Calu3 (cell line): ENCODE data around the gene ZNF791. TPM values are rescaled to one million over a fixed set of nuclear protein-coding genes. Genes with fewer than 3 reads are reported as not detected.
"Not testable (repeated sequence)": the region's sequence is repeated elsewhere in the genome, so short reads cannot be mapped to it uniquely, and the experiment has no call there.

ENCODE experiments used
- Bru-seq: library from RNA; stranded (reverse); fragments of 400-500 nt; gene quantifications from one replicate; lab custom pipeline; 2021; lab: Mats Ljungman, UMichigan
- BruChase-seq, 2 experiments: library from RNA; stranded (reverse); fragments of 400-500 nt; gene quantifications; one replicate each; lab custom pipeline; 2021; lab: Mats Ljungman, UMichigan
- BruUV-seq: library from RNA; stranded (reverse); fragments of 400-500 nt; replicated peaks from 2 replicates; lab custom pipeline; 2021; lab: Mats Ljungman, UMichigan
- CTCF ChIA-PET: fragments of 300-600 bp; sonication (Branson Sonifier 250); formaldehyde crosslinking; loops from one replicate; lab custom pipeline; 2022; ENCODE audit warnings: antibody characterized with exemption; lab: Charles Lee
- DNase-seq: peaks from one replicate; pipeline ENCODE4 v3.0.0; 2022
- H3K27ac Mint-ChIP-seq: one replicate; pipeline ENCODE4 v1.8.0; 2022; ENCODE audit warnings: mixed read lengths; ENCODE audit not compliant: unreplicated experiment
- H3K27me3 Mint-ChIP-seq: one replicate; pipeline ENCODE4 v1.8.0; 2022; ENCODE audit warnings: mixed read lengths; ENCODE audit not compliant: unreplicated experiment
- H3K36me3 Mint-ChIP-seq: one replicate; pipeline ENCODE4 v1.8.0; 2022; ENCODE audit warnings: mild to moderate bottlenecking, moderate library complexity, mixed read lengths; ENCODE audit not compliant: insufficient read depth, unreplicated experiment
- H3K4me1 Mint-ChIP-seq: one replicate; pipeline ENCODE4 v1.8.0; 2022; ENCODE audit warnings: mild to moderate bottlenecking, low read depth, mixed read lengths; ENCODE audit not compliant: unreplicated experiment
- H3K4me3 Mint-ChIP-seq: one replicate; pipeline ENCODE4 v1.8.0; 2022; ENCODE audit warnings: mild to moderate bottlenecking, low read depth, moderate library complexity, mixed read lengths; ENCODE audit not compliant: unreplicated experiment
- H3K9me3 Mint-ChIP-seq: one replicate; pipeline ENCODE4 v1.8.0; 2022; ENCODE audit warnings: low read depth, mixed read lengths; ENCODE audit not compliant: unreplicated experiment
- CTCF ChIP-seq: fragments of 200-600 bp; IDR thresholded peaks from one replicate; pipeline ENCODE4 v1.8.0; 2022; ENCODE audit warnings: antibody characterized with exemption; ENCODE audit not compliant: unreplicated experiment
- intact Hi-C: fragments of 100-400 bp; cut with micrococcal nuclease; formaldehyde crosslinking; loops from one replicate; pipeline ENCODE4 v1.10.0; 2022; ENCODE audit not compliant: unreplicated experiment
- long read RNA-seq: library from polyadenylated mRNA; stranded (forward); transcript quantifications from one replicate; pipeline ENCODE4 v2.0.0, GENCODE V29; 2022
- total RNA-seq: library from RNA; stranded (reverse); gene quantifications from 2 replicates; pipeline ENCODE4 v1.2.3, GENCODE V29; 2022

Gene ZNF791
- total RNA-seq (15.8 and 16.2 TPM in 2 replicates), Bru-seq, nascent RNA (percentile 74 among the genes with signal in this experiment), BruChase-seq, experiment 1, labeled RNA remaining after a 6-hour chase (percentile 79 among the genes with signal in this experiment), BruChase-seq, experiment 2, labeled RNA remaining after a 2-hour chase (percentile 81 among the genes with signal in this experiment)
- long read RNA-seq, full-length matches to known transcripts, result 9 of 15 reads
- long read RNA-seq, partial matches to known transcripts, result 0 of 15 reads
- long read RNA-seq, other reads (novel, unspliced or antisense), result 6 of 15 reads

GRCh38 chr19:12610540-12611360 is at the start of gene ZNF791, which contains the start of gene ZNF490:
Gene ZNF791 (plus strand): TSS chr19:12610920. CDS start chr19:12611080, 160 bp downstream.
Gene ZNF490 (minus strand): TSS chr19:12610813. CDS start chr19:12610680, 133 bp downstream.
- H3K4me1 Mint-ChIP-seq, result no peaks in the 10 kb centered on the region
- intact Hi-C loops, result no loop called here

GRCh38 chr19:12564016-12564664 is 46.6 kb upstream of the ZNF791 start:
- intact Hi-C loops, result loop anchor here (5.0 kb wide), 1 partner anchor 103 kb away; the partner anchor contains the start of genes MAN2B1 and WDR83
- Mint-ChIP-seq H3K9me3 (peaks cover 2% of the 10 kb centered on the region), H3K27me3 (no peaks in the 10 kb centered on the region), H3K36me3 (no peaks in the 10 kb centered on the region), H3K4me3 (no peak overlapping the region), H3K4me1 (no peaks in the 10 kb centered on the region), H3K27ac (no peak overlapping the region)
- CTCF ChIA-PET, result no interaction called here
- peak; percentile 73 for TF ChIP-seq CTCF
- BruUV-seq, result no TSS peak
- DNase-seq, result peak; percentile 82

More at GRCh38 chr19:12610540-12611360, at the start of gene ZNF791, which contains the start of gene ZNF490:
- peak within 1 kb of the TSS; percentile 94 for H3K27ac Mint-ChIP-seq
- H3K36me3 Mint-ChIP-seq, result peaks cover 38% of the 10 kb centered on the region
- no peak for TF ChIP-seq CTCF
- TSS peak; percentile 65 for BruUV-seq
- DNase-seq, result peak; percentile 93
- H3K27me3 Mint-ChIP-seq, result no peaks in the 10 kb centered on the region
- H3K4me3 Mint-ChIP-seq, result peak within 1 kb of the TSS; percentile 85
- CTCF ChIA-PET, result interaction anchor here (0.5 kb wide), 1 partner anchor 70 kb away, joined by 4 read pairs; no protein-coding TSS in a partner anchor
- H3K9me3 Mint-ChIP-seq, result no peaks in the 10 kb centered on the region

DNA sequence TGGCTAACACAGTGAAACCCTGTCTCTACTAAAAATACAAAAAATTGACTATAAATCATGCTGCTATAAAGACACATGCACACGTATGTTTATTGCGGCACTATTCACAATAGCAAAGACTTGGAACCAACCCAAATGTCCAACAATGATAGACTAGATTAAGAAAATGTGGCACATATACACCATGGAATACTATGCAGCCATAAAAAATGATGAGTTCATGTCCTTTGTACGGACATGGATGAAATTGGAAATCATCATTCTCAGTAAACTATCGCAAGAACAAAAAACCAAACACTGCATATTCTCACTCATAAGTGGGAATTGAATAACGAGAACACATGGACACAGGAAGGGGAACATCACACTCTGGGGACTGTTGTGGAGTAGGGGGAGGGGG is 44.3 kb upstream of the ZNF791 start:
- BruUV-seq, CTCF ChIA-PET: not testable (repeated sequence)

GRCh38 chr19:12567951-12568350 is 42.8 kb upstream of the ZNF791 start:
- H3K4me3 Mint-ChIP-seq, result no peak overlapping the region
- H3K9me3 Mint-ChIP-seq, result peaks cover 5% of the 10 kb centered on the region
- CTCF ChIA-PET, result no interaction called here

More for the DNA sequence above, 44.3 kb upstream of the ZNF791 start:
- H3K9me3 Mint-ChIP-seq, intact Hi-C loops, H3K4me3 Mint-ChIP-seq, H3K27me3 Mint-ChIP-seq, H3K27ac Mint-ChIP-seq, H3K36me3 Mint-ChIP-seq, H3K4me1 Mint-ChIP-seq, DNase-seq: not testable (repeated sequence)

More at GRCh38 chr19:12567951-12568350, 42.8 kb upstream of the ZNF791 start:
- Mint-ChIP-seq H3K36me3 (no peaks in the 10 kb centered on the region), H3K4me1 (no peaks in the 10 kb centered on the region), H3K27me3 (no peaks in the 10 kb centered on the region), H3K27ac (no peak overlapping the region)
- intact Hi-C loops, result no loop called here
- no peak for DNase-seq
- no peak for TF ChIP-seq CTCF
- no TSS peak for BruUV-seq
